Thyroid gland (tissue), 4 donors: Measurements from ENCODE around the gene DEK. TPM values are rescaled to one million over a fixed set of nuclear protein-coding genes. Genes with fewer than 3 reads are reported as not detected.

Experiments
- DNase-seq, 2 donors: peaks; one replicate each; pipeline ENCODE4 v3.0.0-alpha.2; 2019
- H3K27ac ChIP-seq, 3 donors: fragments of 200-600 bp; sonication (generic); 1 replicate in 2 of 3; 2 replicates in 1 of 3; pipeline ENCODE4 v1.5.1; 2016 to 2019; ENCODE audit warnings: mild to moderate bottlenecking in 1 of 3, moderate library complexity in 1 of 3
- H3K27me3 ChIP-seq: fragments of 200-600 bp; sonication (generic); one replicate; pipeline ENCODE4 v1.5.1; 2019
- H3K36me3 ChIP-seq, 2 donors: fragments of 200-600 bp; sonication (generic); one replicate each; pipeline ENCODE4 v1.5.1; 2016 to 2019
- H3K4me1 ChIP-seq, 2 donors: fragments of 200-600 bp; sonication (generic); one replicate each; pipeline ENCODE4 v1.5.1; 2017 to 2019
- H3K4me3 ChIP-seq, 3 donors: fragments of 200-600 bp; sonication (generic); replicated peaks in 1 of 3; 1 replicate in 2 of 3; 2 replicates in 1 of 3; pipeline ENCODE4 v1.5.1; 2016; ENCODE audit warnings: mild to moderate bottlenecking in 1 of 3
- H3K9me3 ChIP-seq: fragments of 200-600 bp; sonication (generic); one replicate; pipeline ENCODE4 v1.5.1; 2017
- POLR2A ChIP-seq, 2 donors: fragments of 450-650 bp; IDR thresholded peaks; one replicate each; pipeline ENCODE4 v1.6.1; 2017; ENCODE audit warnings: antibody characterized with exemption in 2 of 2, mild to moderate bottlenecking in 2 of 2, moderate library complexity in 1 of 2
- WGBS, 2 donors: methylation state at CpG; one replicate each; pipeline ENCODE4 v1.1.5; 2017; 5-methylcytosine and 5-hydroxymethylcytosine counted together
- intact Hi-C: fragments of 100-400 bp; cut with DNase I; formaldehyde crosslinking; loops from one replicate; pipeline ENCODE4 v1.15.1; 2023
- total RNA-seq, 4 donors: library from RNA; depleted of rRNA; stranded (reverse); fragments of >200 nt; gene quantifications; one replicate each; pipeline ENCODE4 v1.2.3, GENCODE V29; 2016
- TF ChIP-seq, protein P1 (sequence below), 6 experiments: fragments of 200-600 bp in 3 of 6; fragments of 450-650 bp in 3 of 6; sonication (generic) in 3 of 6; IDR thresholded peaks; one replicate each; pipeline ENCODE4 v1.5.1; 2016 to 2019; ENCODE audit warnings: antibody characterized with exemption in 6 of 6, mild to moderate bottlenecking in 2 of 6, inconsistent platforms in 1 of 6, moderate library complexity in 1 of 6

The DEK gene
- total RNA-seq, 4 donors from 2014 or later = 165 to 211 (median 207) TPM

DNA sequence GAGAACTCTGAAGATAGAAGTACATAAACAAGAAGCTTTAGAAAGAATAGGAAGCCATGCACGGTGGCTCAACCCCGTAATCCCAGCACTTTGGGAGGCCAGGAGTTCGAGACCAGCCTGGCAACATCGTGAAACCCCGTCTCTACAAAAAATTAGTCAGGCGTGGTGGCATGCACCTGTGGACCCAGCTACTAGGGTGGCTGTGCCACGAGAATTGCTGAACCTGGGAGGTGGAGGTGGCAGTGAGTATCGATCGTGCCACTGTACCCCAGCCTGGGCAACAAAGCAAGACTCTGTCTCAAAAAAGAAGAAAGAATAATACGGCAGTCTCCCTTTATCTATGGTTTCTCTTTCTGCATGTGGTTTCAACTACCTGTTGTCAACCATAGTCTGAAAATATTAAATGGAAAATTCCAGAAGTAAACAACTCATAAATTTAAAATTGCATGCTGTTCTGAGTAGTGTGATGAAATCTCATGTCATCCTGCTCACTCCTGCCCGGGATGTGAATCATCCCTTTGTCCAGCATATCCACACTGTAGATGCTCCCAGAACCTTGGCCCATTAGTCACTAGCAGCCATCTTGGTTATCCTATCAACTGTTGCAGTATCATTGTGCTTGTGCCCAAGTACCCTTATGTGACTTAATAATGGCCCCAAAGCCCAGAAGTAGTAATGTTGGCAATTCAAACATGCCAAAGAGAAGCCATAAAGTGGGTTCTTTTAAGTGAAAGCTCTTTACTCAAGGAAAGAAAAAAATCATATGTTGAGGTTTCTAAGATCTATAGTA, 22.1 kb downstream of the DEK start:
- Histone ChIP-seq H3K36me3 (peaks cover 0 to 13% of the 10 kb centered on the region in 2 donors), H3K4me1 (no peaks in the 10 kb centered on the region), H3K27ac (peak overlapping the region in 1 of 3 donors; percentile 6), H3K4me3 (no peak overlapping the region), H3K27me3 (no peaks in the 10 kb centered on the region), H3K9me3 (no peaks in the 10 kb centered on the region)
- 86 to 94% methylated on average over 11 of the region's 11 CpGs for WGBS, 2 donors
- intact Hi-C loops = no loop called here
- TF ChIP-seq, protein P1, sequence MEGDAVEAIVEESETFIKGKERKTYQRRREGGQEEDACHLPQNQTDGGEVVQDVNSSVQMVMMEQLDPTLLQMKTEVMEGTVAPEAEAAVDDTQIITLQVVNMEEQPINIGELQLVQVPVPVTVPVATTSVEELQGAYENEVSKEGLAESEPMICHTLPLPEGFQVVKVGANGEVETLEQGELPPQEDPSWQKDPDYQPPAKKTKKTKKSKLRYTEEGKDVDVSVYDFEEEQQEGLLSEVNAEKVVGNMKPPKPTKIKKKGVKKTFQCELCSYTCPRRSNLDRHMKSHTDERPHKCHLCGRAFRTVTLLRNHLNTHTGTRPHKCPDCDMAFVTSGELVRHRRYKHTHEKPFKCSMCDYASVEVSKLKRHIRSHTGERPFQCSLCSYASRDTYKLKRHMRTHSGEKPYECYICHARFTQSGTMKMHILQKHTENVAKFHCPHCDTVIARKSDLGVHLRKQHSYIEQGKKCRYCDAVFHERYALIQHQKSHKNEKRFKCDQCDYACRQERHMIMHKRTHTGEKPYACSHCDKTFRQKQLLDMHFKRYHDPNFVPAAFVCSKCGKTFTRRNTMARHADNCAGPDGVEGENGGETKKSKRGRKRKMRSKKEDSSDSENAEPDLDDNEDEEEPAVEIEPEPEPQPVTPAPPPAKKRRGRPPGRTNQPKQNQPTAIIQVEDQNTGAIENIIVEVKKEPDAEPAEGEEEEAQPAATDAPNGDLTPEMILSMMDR (IDR thresholded peaks at IDR 0.05) = no peak
- TF ChIP-seq POLR2A (IDR thresholded peaks at IDR 0.05) = no peak
- no peak for DNase-seq

DNA sequence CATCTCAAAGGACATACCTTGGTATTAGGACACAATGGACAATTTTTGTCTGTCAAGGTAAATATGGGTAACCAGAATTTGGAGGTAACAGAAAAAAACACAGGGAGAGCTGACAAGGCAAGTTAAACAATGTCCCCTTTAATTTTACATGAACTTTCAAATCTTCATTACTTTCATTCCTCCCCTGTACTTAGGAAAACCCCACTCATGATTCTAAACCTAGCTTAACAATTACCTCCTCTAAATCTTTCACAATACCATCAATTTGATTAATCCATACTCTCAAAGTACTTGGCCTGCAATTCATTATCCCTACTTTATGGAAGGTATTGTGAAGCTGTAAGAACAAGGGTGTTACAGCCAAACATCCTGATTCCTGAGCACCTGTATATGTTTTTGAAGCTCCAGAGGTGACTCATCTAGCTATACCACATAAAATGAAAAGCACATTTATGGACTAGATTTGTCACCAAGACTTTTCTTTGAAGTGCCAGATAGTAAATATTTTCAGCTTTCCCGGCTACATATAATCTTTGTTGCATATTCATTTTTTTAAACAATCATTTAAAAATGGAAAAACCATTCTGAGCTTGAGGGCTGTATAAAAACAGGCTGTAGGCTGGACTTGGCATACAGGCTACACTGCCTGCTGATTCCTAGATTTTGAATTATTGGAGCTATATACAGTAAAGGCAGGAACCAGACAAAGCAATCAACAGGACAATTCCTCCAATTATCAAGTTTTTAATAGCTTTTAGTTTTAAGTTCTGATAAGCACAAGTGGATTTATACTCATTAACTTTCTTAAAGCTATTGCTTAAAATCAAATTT, 22.9 kb downstream of the DEK start:
- intact Hi-C loops = no loop called here
- Histone ChIP-seq H3K27me3 (no peaks in the 10 kb centered on the region), H3K27ac (peak overlapping the region in 1 of 3 donors; percentile 6), H3K4me3 (no peak overlapping the region), H3K4me1 (no peaks in the 10 kb centered on the region), H3K36me3 (peaks cover 6 to 17% of the 10 kb centered on the region in 2 donors), H3K9me3 (no peaks in the 10 kb centered on the region)
- TF ChIP-seq, protein P1 (IDR thresholded peaks at IDR 0.05) = no peak
- no peak for TF ChIP-seq POLR2A (IDR thresholded peaks at IDR 0.05)
- no peak for DNase-seq
- 87 to 94% methylated on average over 1 of the region's 1 CpG for WGBS, 2 donors

DNA sequence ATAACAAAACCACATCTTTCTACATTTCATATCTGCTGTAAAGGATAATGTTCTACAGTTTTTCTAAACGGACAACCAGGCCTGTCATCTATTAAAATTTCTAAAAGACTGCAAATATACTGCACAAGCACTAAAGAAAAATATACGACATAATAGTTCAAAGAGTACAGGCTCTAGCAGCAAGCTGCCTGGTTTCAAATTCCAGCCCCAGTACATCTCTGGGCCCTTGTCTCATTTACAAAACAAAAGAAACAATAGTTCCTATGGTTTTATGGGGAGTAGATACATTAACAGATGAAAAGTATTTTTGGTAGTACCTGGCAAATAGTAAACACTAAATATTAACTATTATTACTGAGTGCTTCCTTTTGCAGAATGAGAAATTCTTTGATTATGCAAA, 24.1 kb downstream of the DEK start:
- TF ChIP-seq POLR2A (IDR thresholded peaks at IDR 0.05) = no peak
- TF ChIP-seq, protein P1 (IDR thresholded peaks at IDR 0.05) = no peak
- no peak for DNase-seq
- H3K9me3 ChIP-seq = no peaks in the 10 kb centered on the region
- H3K27me3 ChIP-seq = no peaks in the 10 kb centered on the region
- no peak overlapping the region for H3K4me3 ChIP-seq
- no peaks in the 10 kb centered on the region for H3K4me1 ChIP-seq
- WGBS, 2 donors = 81 to 82% methylated on average over 2 of the region's 2 CpGs
- intact Hi-C loops = no loop called here
- peak overlapping the region in 1 of 3 donors; percentile 4 for H3K27ac ChIP-seq
- peaks cover 14 to 22% of the 10 kb centered on the region in 2 donors for H3K36me3 ChIP-seq

DNA sequence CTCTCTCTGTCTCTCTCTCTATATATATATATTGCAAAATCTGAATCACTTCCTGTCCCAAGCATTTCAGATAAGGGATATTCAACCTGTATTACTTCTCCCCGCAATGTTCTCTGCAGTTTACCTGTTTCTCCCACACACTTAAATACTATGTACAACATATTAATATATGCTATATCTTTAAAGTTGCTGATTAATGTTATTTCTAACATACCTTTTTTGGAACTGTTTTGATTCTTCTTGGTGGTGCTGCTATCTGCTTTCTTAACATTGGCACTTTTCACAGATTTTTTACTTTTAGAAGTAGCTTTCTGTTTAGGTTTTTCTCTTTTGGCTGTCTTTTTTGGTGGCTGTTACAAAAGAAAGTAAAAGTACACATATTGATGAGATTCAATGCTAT, 27.2 kb downstream of the DEK start:
- no peaks in the 10 kb centered on the region for H3K27me3 ChIP-seq
- no peaks in the 10 kb centered on the region for H3K9me3 ChIP-seq
- intact Hi-C loops = no loop called here
- peak overlapping the region in 2 of 3 donors; percentile 30 to 61 for H3K27ac ChIP-seq
- TF ChIP-seq POLR2A (IDR thresholded peaks at IDR 0.05) = no peak
- TF ChIP-seq, protein P1 (IDR thresholded peaks at IDR 0.05) = no peak
- no peaks in the 10 kb centered on the region for H3K4me1 ChIP-seq
- no peak overlapping the region for H3K4me3 ChIP-seq
- 96 to 97% methylated on average over 1 of the region's 1 CpG for WGBS, 2 donors
- DNase-seq = no peak
- peaks cover 17 to 20% of the 10 kb centered on the region in 2 donors for H3K36me3 ChIP-seq

DNA sequence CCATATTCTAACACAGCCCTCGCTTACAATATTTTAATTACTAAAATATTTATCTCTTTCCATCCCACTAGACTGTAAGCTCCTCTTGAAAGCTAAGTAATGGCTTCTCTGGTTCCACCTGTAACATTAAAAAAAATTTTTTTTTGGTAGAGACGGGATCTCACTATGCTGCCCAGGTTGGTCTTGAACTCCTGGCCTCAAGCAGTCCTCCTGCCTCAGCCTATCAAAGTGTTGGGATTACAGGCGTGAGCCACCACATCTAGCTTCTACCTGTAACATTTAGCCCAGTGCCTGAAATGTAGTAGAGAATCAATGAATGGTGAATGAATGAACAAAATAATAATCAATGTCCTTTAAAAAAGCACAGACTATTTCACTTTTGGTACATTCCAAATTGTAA, 28.8 kb downstream of the DEK start:
- Histone ChIP-seq H3K36me3 (peaks cover 20 to 25% of the 10 kb centered on the region in 2 donors), H3K9me3 (no peaks in the 10 kb centered on the region), H3K27me3 (no peaks in the 10 kb centered on the region), H3K4me3 (no peak overlapping the region), H3K27ac (no peak overlapping the region), H3K4me1 (no peaks in the 10 kb centered on the region)
- no peak for DNase-seq
- intact Hi-C loops = no loop called here
- TF ChIP-seq, protein P1 (IDR thresholded peaks at IDR 0.05) = no peak
- TF ChIP-seq POLR2A (IDR thresholded peaks at IDR 0.05) = no peak
- WGBS, 2 donors = 87 to 99% methylated on average over 3 of the region's 3 CpGs
